ENCODE data around the gene CPTP. TPM values are rescaled to one million over a fixed set of nuclear protein-coding genes. Genes with fewer than 3 reads are reported as not detected.
"Not testable (repeated sequence)": the region's sequence is repeated elsewhere in the genome, so short reads cannot be mapped to it uniquely, and the experiment has no call there.

Gene CPTP
- total RNA-seq, 1 donor, result 17.7 TPM

GRCh38 chr1:1367315-1367714 is 42.7 kb downstream of the CPTP start:
- DNase-seq (ENCODE audit: low read depth), result no peak
- H3K4me3 ChIP-seq (ENCODE audit: low read depth, low read length), result no peak overlapping the region
- TF ChIP-seq CTCF (IDR thresholded peaks at IDR 0.05; ENCODE audit: insufficient read depth, low read length), result no peak

GRCh38 chr1:1370094-1370493 is 45.5 kb downstream of the CPTP start:
- H3K4me3 ChIP-seq (ENCODE audit: low read depth, low read length); DNase-seq (ENCODE audit: low read depth): not testable (repeated sequence)

GRCh38 chr1:1370771-1371300 is 46.2 kb downstream of the CPTP start:
- no peak overlapping the region for H3K4me3 ChIP-seq (ENCODE audit: low read depth, low read length)
- no peak for TF ChIP-seq CTCF (IDR thresholded peaks at IDR 0.05; ENCODE audit: insufficient read depth, low read length)
- DNase-seq (ENCODE audit: low read depth), result no peak

GRCh38 chr1:1371364-1371745 is 46.8 kb downstream of the CPTP start:
- H3K4me3 ChIP-seq (ENCODE audit: low read depth, low read length), result no peak overlapping the region
- TF ChIP-seq CTCF (IDR thresholded peaks at IDR 0.05; ENCODE audit: insufficient read depth, low read length), result no peak
- DNase-seq (ENCODE audit: low read depth), result no peak

GRCh38 chr1:1371746-1372711 is 47.4 kb downstream of the CPTP start:
- peak; percentile 96 for TF ChIP-seq CTCF (IDR thresholded peaks at IDR 0.05; ENCODE audit: insufficient read depth, low read length)
- DNase-seq (ENCODE audit: low read depth), result peak; percentile 54
- H3K4me3 ChIP-seq (ENCODE audit: low read depth, low read length), result peak overlapping the region; percentile 5

GRCh38 chr1:1373051-1373814 is 48.6 kb downstream of the CPTP start:
- no peak for DNase-seq (ENCODE audit: low read depth)
- H3K4me3 ChIP-seq (ENCODE audit: low read depth, low read length), result peak overlapping the region; percentile 90
- no peak for TF ChIP-seq CTCF (IDR thresholded peaks at IDR 0.05; ENCODE audit: insufficient read depth, low read length)
